A549 (cell line): Measurements from ENCODE around the gene CYB561D2. TPM values are rescaled to one million over a fixed set of nuclear protein-coding genes. Genes with fewer than 3 reads are reported as not detected.

Experiments used
- ATAC-seq, 2 experiments: fragments of 200-7000 bp in 1 of 2; fragments of >200 bp in 1 of 2; cut with Nextera tagmentation in 1 of 2; cut with Tn5 transposase in 1 of 2; 3 replicates each; pipeline versions ENCODE4 v1.8.0 to v1.9.1; 2018 to 2020; ENCODE audit warnings: mild to moderate bottlenecking in 1 of 2, moderate library complexity in 1 of 2
- CTCF ChIA-PET: fragments of 300-600 bp; sonication (Branson Sonifier 250); formaldehyde crosslinking; extraction: SDS; loops from one replicate; lab custom pipeline; 2021; ENCODE audit warnings: antibody characterized with exemption, inconsistent platforms; lab: Yijun Ruan, JAX
- POLR2A ChIA-PET: fragments of 350-600 bp; formaldehyde crosslinking; extraction: SDS; loops from one replicate; lab custom pipeline; 2021; ENCODE audit warnings: antibody characterized with exemption, inconsistent platforms; lab: Yijun Ruan, JAX
- DNase-seq, 2 experiments: peaks; one replicate each; pipeline versions ENCODE4 v3.0.0 to v3.0.0-alpha.2; 2011 to 2016; ENCODE audit warnings: low read depth in 1 of 2, low spot score in 1 of 2
- FAIRE-seq: peaks from 2 replicates; lab custom pipeline; 2011; peaks lifted over from hg19 to GRCh38; lab: Jason Lieb, UNC
- H3K27ac ChIP-seq, 2 experiments: fragments of >200 bp; sonication (Bioruptor Twin); formaldehyde crosslinking; 3 replicates each; pipeline ENCODE4 v1.5.1; 2016 to 2017
- H3K4me1 ChIP-seq: fragments of >200 bp; sonication (Bioruptor Twin); formaldehyde crosslinking; 3 replicates; pipeline ENCODE4 v1.6.1; 2016
- H3K4me2 ChIP-seq: fragments of >200 bp; sonication (Bioruptor Twin); formaldehyde crosslinking; 3 replicates; pipeline ENCODE4 v1.6.1; 2016
- H3K4me3 ChIP-seq: fragments of >200 bp; sonication (Bioruptor Twin); formaldehyde crosslinking; 3 replicates; pipeline ENCODE4 v1.5.1; 2016
- H3K9me3 ChIP-seq: fragments of >200 bp; sonication (Bioruptor Twin); formaldehyde crosslinking; 3 replicates; pipeline ENCODE4 v1.6.1; 2016
- BHLHE40 ChIP-seq: IDR thresholded peaks from 2 replicates; pipeline ENCODE4 v1.6.1; 2012; ENCODE audit warnings: low read depth, low read length, inconsistent platforms
- CBX2 ChIP-seq: fragments of 200-600 bp; sonication (generic); IDR thresholded peaks from 2 replicates; pipeline ENCODE4 v1.6.1; 2016; ENCODE audit warnings: low read depth, mild to moderate bottlenecking, borderline replicate concordance
- FOSB ChIP-seq: fragments of 250-450 bp; sonication (Bioruptor Pico); IDR thresholded peaks from 2 replicates; pipeline ENCODE4 v1.5.0; 2020; ENCODE audit warnings: mild to moderate bottlenecking, moderate library complexity
- FOXS1 ChIP-seq: fragments of 250-450 bp; sonication (Bioruptor Pico); IDR thresholded peaks from 2 replicates; pipeline ENCODE4 v1.5.0; 2020; ENCODE audit warnings: mild to moderate bottlenecking, moderate library complexity
- GATA3 ChIP-seq: IDR thresholded peaks from 2 replicates; pipeline ENCODE4 v1.6.1; 2012; ENCODE audit warnings: borderline replicate concordance
- HDAC2 ChIP-seq: fragments of 200-600 bp; sonication (generic); IDR thresholded peaks from 2 replicates; pipeline ENCODE4 v1.6.1; 2016
- HOXA7 ChIP-seq: fragments of 250-450 bp; sonication (Bioruptor Pico); IDR thresholded peaks from 2 replicates; pipeline ENCODE4 v1.5.0; 2020; ENCODE audit warnings: mild to moderate bottlenecking, moderate library complexity
- HOXB13 ChIP-seq: fragments of 250-450 bp; sonication (Bioruptor Pico); IDR thresholded peaks from 2 replicates; pipeline ENCODE4 v1.5.0; 2020; ENCODE audit warnings: low read depth, mild to moderate bottlenecking, moderate library complexity
- JUNB ChIP-seq: fragments of >200 bp; sonication (Bioruptor Twin); formaldehyde crosslinking; IDR thresholded peaks from 2 replicates; pipeline ENCODE4 v1.6.1; 2016
- MAZ ChIP-seq: fragments of 150-350 bp; IDR thresholded peaks from 2 replicates; pipeline ENCODE4 v1.6.1; 2014; ENCODE audit warnings: antibody characterized with exemption, low read depth, low read length, borderline replicate concordance
- NFE2L2 ChIP-seq: fragments of 150-350 bp; conservative IDR thresholded peaks from 2 replicates; pipeline ENCODE4 v1.6.1; 2014; ENCODE audit warnings: low read length
- NR3C1 ChIP-seq: fragments of >200 bp; sonication (Bioruptor Twin); formaldehyde crosslinking; IDR thresholded peaks from 3 replicates; pipeline ENCODE4 v1.6.1; 2017
- PHF8 ChIP-seq: fragments of 200-600 bp; sonication (generic); IDR thresholded peaks from 2 replicates; pipeline ENCODE4 v1.6.1; 2016; ENCODE audit warnings: low read depth, mild to moderate bottlenecking, antibody characterized with exemption, moderate library complexity, borderline replicate concordance
- POLR2A ChIP-seq: IDR thresholded peaks from 2 replicates; pipeline ENCODE4 v1.6.1; 2012; ENCODE audit warnings: mild to moderate bottlenecking, low read length
- RARB ChIP-seq: fragments of 250-450 bp; sonication (Bioruptor Pico); IDR thresholded peaks from 2 replicates; pipeline ENCODE4 v1.8.0; 2021; ENCODE audit warnings: mild to moderate bottlenecking, moderate library complexity
- RCOR1 ChIP-seq: fragments of 150-350 bp; IDR thresholded peaks from 2 replicates; pipeline ENCODE4 v1.6.1; 2014; ENCODE audit warnings: antibody characterized with exemption, low read length, low read depth
- SMC3 ChIP-seq: fragments of >200 bp; sonication (Bioruptor Twin); formaldehyde crosslinking; IDR thresholded peaks from 3 replicates; pipeline ENCODE4 v1.6.1; 2018; ENCODE audit warnings: inconsistent platforms
- TFCP2L1 ChIP-seq: fragments of 250-450 bp; sonication (Bioruptor Pico); IDR thresholded peaks from 2 replicates; pipeline ENCODE4 v1.5.0; 2021; ENCODE audit warnings: mild to moderate bottlenecking
- ZC3H11A ChIP-seq: fragments of 450-650 bp; IDR thresholded peaks from 2 replicates; pipeline ENCODE4 v1.6.1; 2014; ENCODE audit warnings: antibody characterized with exemption, mild to moderate bottlenecking
- WGBS: methylation state at CpG from one replicate; pipeline ENCODE4 v1.1.6; 2017; ENCODE audit errors: missing lambda C conversion rate; 5-methylcytosine and 5-hydroxymethylcytosine counted together
- polyA plus RNA-seq, 4 experiments: library from polyadenylated mRNA; depleted of rRNA in 3 of 4; stranded (reverse); fragments of >200 nt; fragmentation: RNase III in 1 of 4; extraction: RNeasy Plus Mini Kit Qiagen cat#74134 plus additional on column Dnase treatment in 1 of 4; gene quantifications; 2 replicates in 3 of 4; 3 replicates in 1 of 4; pipeline ENCODE4 v1.2.3, GENCODE V29; 2011 to 2017
- TF ChIP-seq, protein P1 (sequence below): fragments of 250-450 bp; sonication (Bioruptor Pico); IDR thresholded peaks from 2 replicates; pipeline ENCODE4 v1.5.0; 2021; ENCODE audit warnings: mild to moderate bottlenecking, moderate library complexity, borderline replicate concordance
- TF ChIP-seq, protein P2 (sequence below): fragments of >200 bp; sonication (Bioruptor Twin); formaldehyde crosslinking; IDR thresholded peaks from 3 replicates; pipeline ENCODE4 v1.6.1; 2016
- TF ChIP-seq, protein P3 (sequence below): IDR thresholded peaks from 2 replicates; pipeline ENCODE4 v1.6.1; 2012
- TF ChIP-seq, protein P4 (sequence below): fragments of >200 bp; sonication (Bioruptor Twin); formaldehyde crosslinking; IDR thresholded peaks from 3 replicates; pipeline ENCODE4 v1.5.1; 2016
- TF ChIP-seq, protein P5 (sequence below): fragments of 450-650 bp; IDR thresholded peaks from 2 replicates; pipeline ENCODE4 v1.6.1; 2014; ENCODE audit warnings: antibody characterized with exemption

Gene CYB561D2
- polyA plus RNA-seq, 2 of the 4 experiments (the other 2 are of a cell fraction), result 14.4 to 17.7 TPM

DNA sequence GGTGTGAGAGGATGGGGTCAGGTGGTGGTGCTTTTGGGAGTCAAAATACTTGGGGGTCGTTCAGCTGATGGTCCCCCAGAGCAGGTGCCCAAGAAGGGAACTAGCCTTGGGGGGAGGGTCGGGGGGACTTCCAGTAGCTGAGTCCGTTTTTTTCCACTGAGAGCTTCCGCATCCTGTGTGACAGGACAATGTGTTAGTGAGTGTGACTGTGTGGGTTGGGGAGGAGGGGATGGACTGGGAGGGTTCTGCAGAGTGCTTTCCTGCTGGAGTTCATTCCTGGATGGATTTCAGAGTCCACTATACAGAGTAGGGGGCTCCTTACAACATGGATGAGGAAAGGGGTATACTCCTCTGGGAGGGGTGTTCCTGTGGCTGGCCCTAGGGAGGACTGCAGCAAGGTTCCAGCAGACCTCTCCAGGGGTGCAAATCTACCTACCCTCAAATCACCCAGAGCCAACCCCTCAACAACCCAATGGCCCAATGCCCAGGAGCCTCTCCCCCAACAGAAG is 27.5 kb upstream of the CYB561D2 start:
- no peak overlapping the region for H3K4me2 ChIP-seq
- WGBS, result 68% methylated on average over 3 of the region's 4 CpGs
- H3K4me3 ChIP-seq, result no peak overlapping the region
- FAIRE-seq, result no peak
- no peaks in the 10 kb centered on the region for H3K9me3 ChIP-seq
- H3K4me1 ChIP-seq, result peaks cover 23% of the 10 kb centered on the region
- ATAC-seq, result no peak
- no peak for TF ChIP-seq SMC3
- TF ChIP-seq, protein P1, sequence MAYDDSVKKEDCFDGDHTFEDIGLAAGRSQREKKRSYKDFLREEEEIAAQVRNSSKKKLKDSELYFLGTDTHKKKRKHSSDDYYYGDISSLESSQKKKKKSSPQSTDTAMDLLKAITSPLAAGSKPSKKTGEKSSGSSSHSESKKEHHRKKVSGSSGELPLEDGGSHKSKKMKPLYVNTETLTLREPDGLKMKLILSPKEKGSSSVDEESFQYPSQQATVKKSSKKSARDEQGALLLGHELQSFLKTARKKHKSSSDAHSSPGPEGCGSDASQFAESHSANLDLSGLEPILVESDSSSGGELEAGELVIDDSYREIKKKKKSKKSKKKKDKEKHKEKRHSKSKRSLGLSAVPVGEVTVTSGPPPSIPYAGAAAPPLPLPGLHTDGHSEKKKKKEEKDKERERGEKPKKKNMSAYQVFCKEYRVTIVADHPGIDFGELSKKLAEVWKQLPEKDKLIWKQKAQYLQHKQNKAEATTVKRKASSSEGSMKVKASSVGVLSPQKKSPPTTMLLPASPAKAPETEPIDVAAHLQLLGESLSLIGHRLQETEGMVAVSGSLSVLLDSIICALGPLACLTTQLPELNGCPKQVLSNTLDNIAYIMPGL, result no peak
- TF ChIP-seq, protein P2, sequence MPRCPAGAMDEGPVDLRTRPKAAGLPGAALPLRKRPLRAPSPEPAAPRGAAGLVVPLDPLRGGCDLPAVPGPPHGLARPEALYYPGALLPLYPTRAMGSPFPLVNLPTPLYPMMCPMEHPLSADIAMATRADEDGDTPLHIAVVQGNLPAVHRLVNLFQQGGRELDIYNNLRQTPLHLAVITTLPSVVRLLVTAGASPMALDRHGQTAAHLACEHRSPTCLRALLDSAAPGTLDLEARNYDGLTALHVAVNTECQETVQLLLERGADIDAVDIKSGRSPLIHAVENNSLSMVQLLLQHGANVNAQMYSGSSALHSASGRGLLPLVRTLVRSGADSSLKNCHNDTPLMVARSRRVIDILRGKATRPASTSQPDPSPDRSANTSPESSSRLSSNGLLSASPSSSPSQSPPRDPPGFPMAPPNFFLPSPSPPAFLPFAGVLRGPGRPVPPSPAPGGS, result no peak
- TF ChIP-seq, protein P3, sequence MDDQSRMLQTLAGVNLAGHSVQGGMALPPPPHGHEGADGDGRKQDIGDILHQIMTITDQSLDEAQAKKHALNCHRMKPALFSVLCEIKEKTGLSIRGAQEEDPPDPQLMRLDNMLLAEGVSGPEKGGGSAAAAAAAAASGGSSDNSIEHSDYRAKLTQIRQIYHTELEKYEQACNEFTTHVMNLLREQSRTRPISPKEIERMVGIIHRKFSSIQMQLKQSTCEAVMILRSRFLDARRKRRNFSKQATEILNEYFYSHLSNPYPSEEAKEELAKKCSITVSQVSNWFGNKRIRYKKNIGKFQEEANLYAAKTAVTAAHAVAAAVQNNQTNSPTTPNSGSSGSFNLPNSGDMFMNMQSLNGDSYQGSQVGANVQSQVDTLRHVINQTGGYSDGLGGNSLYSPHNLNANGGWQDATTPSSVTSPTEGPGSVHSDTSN, result no peak
- TF ChIP-seq HOXA7 (CRISPR knock-in tag), result no peak
- TF ChIP-seq, protein P4, sequence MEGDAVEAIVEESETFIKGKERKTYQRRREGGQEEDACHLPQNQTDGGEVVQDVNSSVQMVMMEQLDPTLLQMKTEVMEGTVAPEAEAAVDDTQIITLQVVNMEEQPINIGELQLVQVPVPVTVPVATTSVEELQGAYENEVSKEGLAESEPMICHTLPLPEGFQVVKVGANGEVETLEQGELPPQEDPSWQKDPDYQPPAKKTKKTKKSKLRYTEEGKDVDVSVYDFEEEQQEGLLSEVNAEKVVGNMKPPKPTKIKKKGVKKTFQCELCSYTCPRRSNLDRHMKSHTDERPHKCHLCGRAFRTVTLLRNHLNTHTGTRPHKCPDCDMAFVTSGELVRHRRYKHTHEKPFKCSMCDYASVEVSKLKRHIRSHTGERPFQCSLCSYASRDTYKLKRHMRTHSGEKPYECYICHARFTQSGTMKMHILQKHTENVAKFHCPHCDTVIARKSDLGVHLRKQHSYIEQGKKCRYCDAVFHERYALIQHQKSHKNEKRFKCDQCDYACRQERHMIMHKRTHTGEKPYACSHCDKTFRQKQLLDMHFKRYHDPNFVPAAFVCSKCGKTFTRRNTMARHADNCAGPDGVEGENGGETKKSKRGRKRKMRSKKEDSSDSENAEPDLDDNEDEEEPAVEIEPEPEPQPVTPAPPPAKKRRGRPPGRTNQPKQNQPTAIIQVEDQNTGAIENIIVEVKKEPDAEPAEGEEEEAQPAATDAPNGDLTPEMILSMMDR, result no peak
- no peak for TF ChIP-seq PHF8
- no peak for TF ChIP-seq RARB (CRISPR knock-in tag)
- no peak for DNase-seq
- ChIA-PET CTCF (interaction anchor here (1.1 to 5.1 kb wide), 9 partner anchors 8 to 129 kb away, joined by 3 to 56 read pairs (median 9); partner anchors contain the start of genes HYAL3, IFRD2, LSMEM2 and NAA80), POLR2A (interaction anchor here (1.0 kb wide), 1 partner anchor 14 kb away, joined by 4 read pairs; no protein-coding TSS in a partner anchor)
- H3K27ac ChIP-seq, result no peak overlapping the region

DNA sequence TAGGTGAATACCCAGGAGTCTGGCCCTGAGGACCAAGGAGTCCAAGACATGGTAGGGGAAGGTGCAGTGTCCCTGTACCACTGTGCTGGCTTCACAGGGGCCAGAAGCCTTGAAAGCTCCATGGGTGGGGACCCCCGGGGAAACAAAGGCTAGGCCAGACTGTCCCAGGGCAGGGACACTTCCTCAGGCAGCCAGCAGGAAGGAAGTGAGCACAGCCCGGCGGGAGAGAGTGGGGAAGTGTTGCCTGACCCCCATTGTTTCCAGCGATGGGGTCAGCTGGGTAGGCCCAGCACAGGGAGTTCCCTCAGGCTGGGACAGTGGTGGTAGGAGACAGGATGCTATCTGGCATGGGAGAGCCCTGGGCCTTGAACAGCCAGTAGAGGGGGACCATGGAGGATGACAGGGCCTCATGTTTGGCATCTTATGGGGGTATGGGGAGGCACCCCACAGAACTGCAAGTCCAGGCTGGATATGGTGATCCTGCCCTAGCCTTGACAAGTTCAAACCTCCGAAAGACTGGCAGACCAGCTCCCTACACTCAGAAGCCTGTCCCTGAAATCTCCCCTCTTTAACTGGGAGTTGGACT is 27.0 kb upstream of the CYB561D2 start:
- H3K4me3 ChIP-seq, result no peak overlapping the region
- WGBS, result 100% methylated on average over 1 of the region's 5 CpGs
- H3K4me2 ChIP-seq, result no peak overlapping the region
- TF ChIP-seq NR3C1 (no peak), PHF8 (no peak), CBX2 (no peak), HDAC2 (no peak), SMC3 (no peak), GATA3 (no peak), FOXS1 (CRISPR knock-in tag) (no peak), JUNB (no peak), POLR2A (no peak), MAZ (no peak), NFE2L2 (no peak), RARB (CRISPR knock-in tag) (no peak), ZC3H11A (no peak), BHLHE40 (no peak), RCOR1 (no peak), FOSB (no peak), HOXB13 (CRISPR knock-in tag) (no peak), TFCP2L1 (CRISPR knock-in tag) (no peak)
- TF ChIP-seq, protein P3, result no peak
- TF ChIP-seq, protein P5, sequence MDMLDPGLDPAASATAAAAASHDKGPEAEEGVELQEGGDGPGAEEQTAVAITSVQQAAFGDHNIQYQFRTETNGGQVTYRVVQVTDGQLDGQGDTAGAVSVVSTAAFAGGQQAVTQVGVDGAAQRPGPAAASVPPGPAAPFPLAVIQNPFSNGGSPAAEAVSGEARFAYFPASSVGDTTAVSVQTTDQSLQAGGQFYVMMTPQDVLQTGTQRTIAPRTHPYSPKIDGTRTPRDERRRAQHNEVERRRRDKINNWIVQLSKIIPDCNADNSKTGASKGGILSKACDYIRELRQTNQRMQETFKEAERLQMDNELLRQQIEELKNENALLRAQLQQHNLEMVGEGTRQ, result no peak
- TF ChIP-seq, all 56 proteins: peak for 0
- H3K9me3 ChIP-seq, result no peaks in the 10 kb centered on the region
- no peak for ATAC-seq
- H3K4me1 ChIP-seq, result peaks cover 26% of the 10 kb centered on the region
- ChIA-PET CTCF (interaction anchor here (0.5 to 5.1 kb wide), 26 partner anchors 9 to 321 kb away, joined by 3 to 56 read pairs (median 5); partner anchors contain the start of genes GNAT1, HYAL1, HYAL3 and IFRD2), POLR2A (interaction anchor here (1.0 kb wide), 1 partner anchor 14 kb away, joined by 4 read pairs; no protein-coding TSS in a partner anchor)
- no peak overlapping the region for H3K27ac ChIP-seq
- no peak for DNase-seq
- no peak for FAIRE-seq
